ENCODE results near the gene HSPA1B.

HSPA1B gene

DNA sequence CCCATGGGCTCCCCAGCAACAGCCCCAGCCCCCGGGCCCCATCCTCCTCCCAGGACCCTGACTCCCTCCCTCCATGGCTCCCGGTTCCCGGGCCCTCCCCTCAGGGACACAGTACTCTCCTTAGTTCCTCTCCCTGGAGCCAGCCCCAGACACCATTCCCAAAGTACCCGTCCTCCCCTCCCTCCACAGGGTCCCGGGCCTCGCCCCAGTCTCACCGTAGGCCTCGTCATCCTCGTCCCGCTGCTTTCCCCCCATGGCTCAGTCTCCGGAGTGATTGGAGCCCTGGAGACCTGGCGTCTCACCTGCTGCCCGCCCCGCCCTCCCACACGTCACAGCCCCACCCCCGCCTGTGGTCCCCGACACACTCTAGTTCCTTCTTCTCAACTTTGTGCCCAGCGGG is 51.2 kb downstream of the HSPA1B start, which contains the start of gene SLC44A4:
Gene SLC44A4, minus strand, starts transcription at position 272 of the 400 bp plus-strand sequence. Its CDS starts 17 bp downstream, at position 255.
- no peak for DNase-seq (ENCODE audit: low read depth in 3 of 3)

DNA sequence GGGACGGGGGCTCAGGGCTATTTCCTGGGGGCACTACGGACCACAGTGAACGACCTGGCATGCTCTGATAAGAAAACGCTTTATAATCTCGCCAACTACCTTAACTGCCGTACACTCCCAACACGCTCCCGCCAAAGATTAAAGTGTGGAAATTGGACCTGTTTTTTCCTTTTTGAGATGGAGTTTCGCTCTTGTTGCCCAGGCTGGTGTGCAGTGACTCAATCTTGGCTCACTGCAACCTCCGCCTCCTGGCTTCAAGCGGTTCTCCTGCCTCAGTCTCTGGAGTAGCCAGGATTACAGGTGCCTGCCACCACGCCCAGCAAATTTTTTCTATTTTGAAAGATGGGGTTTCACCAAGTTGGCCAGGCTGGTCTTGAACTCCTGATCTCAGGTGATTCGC is 51.6 kb downstream of the HSPA1B start:
- DNase-seq (ENCODE audit: low read depth in 3 of 3): no peak

Measured in stimulated activated CD4-positive, alpha-beta T cell treated with anti-CD3 and anti-CD28 coated beads, TNF-alpha, amount 100 ng/mL, for 24 hours (primary cell).